ENCODE measurements around the gene ZNF674.

ZNF674 gene

GRCh38 chrX:46545111-46546005, at the start of gene ZNF674:
Gene ZNF674, minus strand, starts transcription at chrX:46545421. Its CDS starts 3,334 bp downstream, at chrX:46542087.
- TF ChIP-seq GATA2 (IDR thresholded peaks at IDR 0.05; ENCODE audit: low read depth, low read length) = no peak

DNA sequence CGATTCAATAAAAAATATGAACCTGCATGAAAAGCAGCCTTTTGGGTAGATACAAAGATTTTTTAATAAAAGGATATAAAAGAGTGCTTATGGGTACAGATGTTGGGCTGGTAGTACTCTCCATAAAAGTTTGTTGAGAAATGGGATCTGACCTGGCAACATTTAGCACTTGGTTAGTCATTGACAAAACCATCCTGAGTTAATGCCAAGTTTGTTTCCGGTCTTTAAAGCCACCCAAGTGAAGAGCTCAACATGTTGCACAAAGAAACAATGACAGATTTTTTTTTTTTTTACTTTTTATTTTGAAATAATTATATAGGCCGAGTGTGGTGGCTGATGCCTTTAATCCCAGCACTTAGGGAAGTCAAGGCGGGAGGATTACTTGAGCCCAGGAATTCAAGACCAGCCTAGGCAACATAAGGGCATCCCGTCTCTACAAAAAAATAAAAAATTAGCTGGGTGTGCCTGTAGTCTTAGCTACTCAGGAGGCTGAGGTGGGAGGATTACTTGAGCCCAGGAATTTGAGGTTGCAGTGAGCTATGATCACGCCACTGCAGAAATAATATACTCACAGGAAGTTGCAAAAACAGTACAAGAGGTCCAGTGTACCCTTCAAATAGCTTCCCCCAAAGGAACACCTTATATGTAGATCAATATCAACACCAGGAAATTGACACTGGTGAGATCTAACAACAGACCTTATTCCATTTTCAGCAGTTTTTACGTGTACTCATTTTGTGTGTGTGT, 44.9 kb upstream of the ZNF674 start:
- TF ChIP-seq GATA2 (IDR thresholded peaks at IDR 0.05; ENCODE audit: low read depth, low read length) (no peak), GATA3 (IDR thresholded peaks at IDR 0.05; ENCODE audit: low read depth, low read length) (no peak)

- TF ChIP-seq GATA3 (IDR thresholded peaks at IDR 0.05; ENCODE audit: low read depth, low read length) (no peak), GATA2 (IDR thresholded peaks at IDR 0.05; ENCODE audit: low read depth, low read length) (no peak)
These were observed 43.0 kb upstream of the ZNF674 start for GRCh38 chrX:46588263-46588662.

DNA sequence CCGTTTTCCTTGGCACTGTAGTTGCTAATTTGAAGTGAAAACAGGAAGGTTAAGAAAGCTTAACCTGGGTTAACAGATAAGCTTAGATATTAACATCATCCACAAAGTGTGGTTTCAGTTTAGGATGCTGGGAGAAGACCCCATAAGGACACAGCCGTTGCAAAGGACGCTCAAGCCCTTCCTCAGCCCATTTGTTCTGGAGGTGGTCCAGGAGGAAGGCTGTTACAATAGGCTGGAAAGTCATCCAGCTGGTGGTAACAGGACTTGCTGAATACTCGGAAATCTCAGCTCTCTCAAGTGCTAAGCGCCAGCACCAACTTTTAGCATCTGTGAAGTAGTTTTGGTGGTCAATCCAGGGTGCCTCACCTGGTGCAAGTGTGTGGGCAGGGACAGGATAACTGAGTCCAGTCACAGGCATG, 42.5 kb upstream of the ZNF674 start:
- TF ChIP-seq GATA3 (IDR thresholded peaks at IDR 0.05; ENCODE audit: low read depth, low read length) = no peak
- no peak for TF ChIP-seq GATA2 (IDR thresholded peaks at IDR 0.05; ENCODE audit: low read depth, low read length)

- TF ChIP-seq GATA2 (IDR thresholded peaks at IDR 0.05; ENCODE audit: low read depth, low read length) = no peak
These were observed 41.9 kb upstream of the ZNF674 start for GRCh38 chrX:46587158-46587557.

- TF ChIP-seq GATA3 (IDR thresholded peaks at IDR 0.05; ENCODE audit: low read depth, low read length) = no peak
- no peak for TF ChIP-seq GATA2 (IDR thresholded peaks at IDR 0.05; ENCODE audit: low read depth, low read length)
These were observed 39.5 kb upstream of the ZNF674 start for GRCh38 chrX:46584736-46585135.

DNA sequence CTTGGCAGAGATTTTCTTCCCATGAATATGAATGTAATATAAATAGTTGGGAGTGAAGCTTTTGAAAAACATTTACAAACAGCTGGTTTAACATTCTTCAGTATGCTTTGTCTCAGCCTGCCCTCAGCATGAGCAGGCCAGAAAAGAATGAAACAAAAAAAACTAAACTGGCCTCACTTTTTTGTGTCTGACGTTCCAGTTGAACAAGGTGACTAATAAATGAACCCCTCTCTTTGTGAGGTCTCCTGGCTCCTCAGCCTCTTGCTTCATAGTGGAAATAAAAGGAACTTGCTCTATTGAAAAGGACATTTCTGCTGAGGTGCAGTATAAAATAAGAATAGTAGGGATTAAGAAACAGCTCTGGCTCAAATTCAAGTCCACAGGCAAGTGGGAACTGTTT, 37.7 kb upstream of the ZNF674 start:
- TF ChIP-seq GATA2 (IDR thresholded peaks at IDR 0.05; ENCODE audit: low read depth, low read length) (no peak), GATA3 (IDR thresholded peaks at IDR 0.05; ENCODE audit: low read depth, low read length) (no peak)

DNA sequence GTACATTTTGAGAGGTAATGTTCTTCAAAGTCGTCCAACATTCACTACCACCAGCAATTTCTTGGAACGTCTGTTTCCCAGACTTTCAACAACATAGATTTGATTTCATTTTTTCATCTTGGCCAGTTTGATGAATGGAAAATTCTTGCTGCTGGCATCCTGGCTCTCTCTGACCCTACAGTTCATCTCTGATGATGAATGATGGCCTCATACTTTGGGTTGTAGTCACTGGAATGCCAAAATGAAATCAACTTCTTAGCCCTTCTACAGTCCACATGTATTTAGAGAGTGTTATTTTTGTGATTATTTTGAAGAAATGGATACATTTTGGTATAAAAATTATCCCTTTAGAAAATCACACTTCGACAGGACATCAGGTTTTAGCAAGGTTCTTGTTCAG, 37.1 kb upstream of the ZNF674 start:
- TF ChIP-seq GATA2 (IDR thresholded peaks at IDR 0.05; ENCODE audit: low read depth, low read length) (no peak), GATA3 (IDR thresholded peaks at IDR 0.05; ENCODE audit: low read depth, low read length) (no peak)

- TF ChIP-seq GATA2 (IDR thresholded peaks at IDR 0.05; ENCODE audit: low read depth, low read length) = no peak
These were observed 35.4 kb upstream of the ZNF674 start for GRCh38 chrX:46580613-46581012.

DNA sequence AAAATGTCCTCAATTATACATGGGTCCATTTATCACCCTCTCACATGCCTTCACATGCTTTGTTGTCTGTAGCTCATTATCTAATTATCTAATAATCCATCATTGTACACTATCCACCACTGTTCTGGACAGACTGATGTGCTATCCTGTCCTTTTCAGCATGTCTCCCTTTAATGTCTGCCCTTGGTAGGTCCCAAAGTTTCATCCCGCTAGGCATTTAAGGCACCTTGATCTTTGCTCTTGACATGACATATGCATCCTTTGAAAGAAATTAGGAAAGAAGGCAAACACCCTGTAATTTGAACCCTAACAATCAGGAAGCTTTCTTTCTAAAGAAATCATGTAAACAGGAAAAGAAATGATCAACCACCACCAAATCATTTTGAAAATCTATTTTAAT, 34.0 kb upstream of the ZNF674 start:
- TF ChIP-seq GATA3 (IDR thresholded peaks at IDR 0.05; ENCODE audit: low read depth, low read length) (no peak), GATA2 (IDR thresholded peaks at IDR 0.05; ENCODE audit: low read depth, low read length) (no peak)

GRCh38 chrX:46577221-46578005, 32.2 kb upstream of the ZNF674 start:
- TF ChIP-seq GATA3 (IDR thresholded peaks at IDR 0.05; ENCODE audit: low read depth, low read length) (no peak), GATA2 (IDR thresholded peaks at IDR 0.05; ENCODE audit: low read depth, low read length) (no peak)

- TF ChIP-seq GATA3 (IDR thresholded peaks at IDR 0.05; ENCODE audit: low read depth, low read length) (no peak), GATA2 (IDR thresholded peaks at IDR 0.05; ENCODE audit: low read depth, low read length) (no peak)
These were observed 31.2 kb upstream of the ZNF674 start for GRCh38 chrX:46576458-46576857.

DNA sequence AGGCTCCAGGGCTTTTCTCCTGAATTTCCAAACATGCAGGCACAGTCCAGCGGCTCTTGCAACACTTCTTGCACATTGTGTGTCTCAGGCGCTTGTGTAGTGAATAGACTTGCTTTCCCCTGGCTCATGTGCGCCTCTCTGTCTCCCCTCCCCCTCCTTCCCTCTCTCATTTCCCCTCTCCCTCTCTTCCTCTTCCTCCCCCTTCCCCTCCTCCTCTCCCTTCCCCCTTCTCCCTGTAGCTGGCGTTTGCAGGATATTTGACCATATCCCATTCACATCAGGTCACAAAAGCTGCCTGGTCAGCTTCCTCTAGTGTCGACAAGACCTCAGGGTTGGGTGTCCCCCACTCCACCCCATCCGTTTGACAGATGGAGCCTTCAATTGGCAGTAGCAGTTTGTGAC, 30.8 kb upstream of the ZNF674 start:
- TF ChIP-seq GATA2 (IDR thresholded peaks at IDR 0.05; ENCODE audit: low read depth, low read length) (no peak), GATA3 (IDR thresholded peaks at IDR 0.05; ENCODE audit: low read depth, low read length) (no peak)

GRCh38 chrX:46575586-46575985, 30.4 kb upstream of the ZNF674 start:
- no peak for TF ChIP-seq GATA2 (IDR thresholded peaks at IDR 0.05; ENCODE audit: low read depth, low read length)
- no peak for TF ChIP-seq GATA3 (IDR thresholded peaks at IDR 0.05; ENCODE audit: low read depth, low read length)
